Testis (tissue), 2 donors: ENCODE data around the gene RGS9.

Experiments
- CTCF ChIP-seq, 3 experiments: fragments of 450-650 bp in 2 of 3; fragments of 200-600 bp in 1 of 3; sonication (generic) in 1 of 3; IDR thresholded peaks; one replicate each; pipeline ENCODE4 v1.5.1; 2016 to 2019; ENCODE audit warnings: antibody characterized with exemption in 3 of 3, mild to moderate bottlenecking in 2 of 3, moderate library complexity in 1 of 3
- POLR2A ChIP-seq: fragments of 450-650 bp; IDR thresholded peaks from one replicate; pipeline ENCODE4 v1.6.1; 2017; ENCODE audit warnings: antibody characterized with exemption, mild to moderate bottlenecking, moderate library complexity

- TF ChIP-seq POLR2A (no peak), CTCF (IDR thresholded peaks at IDR 0.05) (no peak)
Measured at GRCh38 chr17:65185668-65186382, 48.7 kb downstream of the RGS9 start.
